Brain microvascular endothelial cell (primary cell): ENCODE results near the gene NEK11.
"Not testable (repeated sequence)": the region's sequence is repeated elsewhere in the genome, so short reads cannot be mapped to it uniquely, and the experiment has no call there.

ENCODE experiments used
- DNase-seq: peaks from one replicate; pipeline ENCODE4 v3.0.0-alpha.2; 2020
- H3K27ac ChIP-seq: fragments of 250-450 bp; sonication (Bioruptor Pico); 2 replicates; pipeline ENCODE4 v1.5.1; 2020; ENCODE audit warnings: mild to moderate bottlenecking, moderate library complexity
- H3K27me3 ChIP-seq: fragments of 250-450 bp; sonication (Bioruptor Pico); replicated peaks from 2 replicates; pipeline ENCODE4 v1.5.1; 2020; ENCODE audit warnings: mild to moderate bottlenecking
- H3K36me3 ChIP-seq: fragments of 250-450 bp; sonication (Bioruptor Pico); replicated peaks from 2 replicates; pipeline ENCODE4 v1.5.1; 2020; ENCODE audit warnings: mild to moderate bottlenecking
- H3K4me3 ChIP-seq: 2 replicates; pipeline ENCODE4 v1.5.1; 2011; ENCODE audit warnings: low read depth, mild to moderate bottlenecking, control low read depth, low read length, moderate library complexity
- CTCF ChIP-seq: IDR thresholded peaks from 2 replicates; pipeline ENCODE4 v1.5.1; 2011; ENCODE audit warnings: low read depth, mild to moderate bottlenecking, moderate library complexity, low read length, control low read depth, inconsistent platforms; ENCODE audit errors: missing control alignments
- in situ Hi-C: cut with HindIII; loops from 2 replicates; pipeline ENCODE4 v1.10.0; 2017; ENCODE audit warnings: low sequenced_read_pairs, low pct_ligation_motif_present

Gene NEK11

GRCh38 chr3:131329774-131330173 is 303.1 kb downstream of the NEK11 start:
- H3K27ac ChIP-seq, result no peak overlapping the region
- TF ChIP-seq CTCF, result no peak
- no peak for DNase-seq
- no peak overlapping the region for H3K4me3 ChIP-seq
- in situ Hi-C loops, result no loop called here
- no peaks in the 10 kb centered on the region for H3K27me3 ChIP-seq
- H3K36me3 ChIP-seq, result no peaks in the 10 kb centered on the region

- in situ Hi-C loops, H3K27me3 ChIP-seq, H3K36me3 ChIP-seq, H3K27ac ChIP-seq, H3K4me3 ChIP-seq, DNase-seq: not testable (repeated sequence)
Measured at GRCh38 chr3:131331456-131332085, 304.9 kb downstream of the NEK11 start.

- no peaks in the 10 kb centered on the region for H3K36me3 ChIP-seq
- no peaks in the 10 kb centered on the region for H3K27me3 ChIP-seq
- DNase-seq, result no peak
- H3K27ac ChIP-seq, result no peak overlapping the region
- H3K4me3 ChIP-seq, result no peak overlapping the region
- TF ChIP-seq CTCF, result no peak
- in situ Hi-C loops, result no loop called here
Measured at GRCh38 chr3:131338948-131339640, 312.4 kb downstream of the NEK11 start.

GRCh38 chr3:131341761-131342160 is 315.1 kb downstream of the NEK11 start:
- Histone ChIP-seq H3K4me3 (no peak overlapping the region), H3K27ac (no peak overlapping the region), H3K27me3 (no peaks in the 10 kb centered on the region), H3K36me3 (no peaks in the 10 kb centered on the region)
- no peak for DNase-seq
- in situ Hi-C loops, result no loop called here
- no peak for TF ChIP-seq CTCF

- Histone ChIP-seq H3K27ac (no peak overlapping the region), H3K4me3 (no peak overlapping the region), H3K36me3 (no peaks in the 10 kb centered on the region), H3K27me3 (no peaks in the 10 kb centered on the region)
- in situ Hi-C loops, result no loop called here
- DNase-seq, result no peak
- TF ChIP-seq CTCF, result no peak
Measured at GRCh38 chr3:131348911-131349310, 322.2 kb downstream of the NEK11 start.

- DNase-seq, result no peak
- TF ChIP-seq CTCF, result no peak
- in situ Hi-C loops, result no loop called here
- Histone ChIP-seq H3K4me3 (no peak overlapping the region), H3K36me3 (no peaks in the 10 kb centered on the region), H3K27ac (no peak overlapping the region), H3K27me3 (no peaks in the 10 kb centered on the region)
Measured at GRCh38 chr3:131349454-131349853, 322.8 kb downstream of the NEK11 start.
